ENCODE results near the gene NOL12.
"Not testable (repeated sequence)": the region's sequence is repeated elsewhere in the genome, so short reads cannot be mapped to it uniquely, and the experiment has no call there.

Gene NOL12

GRCh38 chr22:37681001-37681424 is 5.1 kb upstream of the NOL12 start:
- DNase-seq, result no peak

- peak; percentile 53 for DNase-seq
These were observed 4.5 kb upstream of the NOL12 start for GRCh38 chr22:37681556-37682049.

GRCh38 chr22:37684803-37685615 is 1.1 kb upstream of the NOL12 start:
- DNase-seq, result no peak

GRCh38 chr22:37690407-37690806 is 4.3 kb downstream of the NOL12 start:
- DNase-seq, result no peak

GRCh38 chr22:37690901-37691504 is 4.9 kb downstream of the NOL12 start:
- no peak for DNase-seq

- no peak for DNase-seq
These were observed 6.6 kb downstream of the NOL12 start for GRCh38 chr22:37692627-37693285.

- DNase-seq, result not testable (repeated sequence)
These were observed 8.0 kb downstream of the NOL12 start for GRCh38 chr22:37694131-37694530.

- not testable (repeated sequence) for DNase-seq
These were observed 10.1 kb downstream of the NOL12 start for GRCh38 chr22:37696260-37696656.

- peak; percentile 69 for DNase-seq
These were observed 10.8 kb downstream of the NOL12 start, which contains the start of gene TRIOBP for GRCh38 chr22:37696657-37697537. Gene TRIOBP (plus strand): TSS chr22:37697048. CDS start chr22:37701366, 4,318 bp downstream.

- no peak for DNase-seq
These were observed 11.3 kb downstream of the NOL12 start for GRCh38 chr22:37697538-37697835.

- DNase-seq, result no peak
These were observed 15.1 kb downstream of the NOL12 start for GRCh38 chr22:37701141-37701786.

- no peak for DNase-seq
These were observed 17.8 kb downstream of the NOL12 start for GRCh38 chr22:37703906-37704305.

GRCh38 chr22:37704645-37705044 is 18.5 kb downstream of the NOL12 start:
- no peak for DNase-seq

GRCh38 chr22:37705205-37705604 is 19.1 kb downstream of the NOL12 start:
- DNase-seq, result no peak

- no peak for DNase-seq
These were observed 22.7 kb downstream of the NOL12 start for GRCh38 chr22:37708580-37709444.

- no peak for DNase-seq
These were observed 23.3 kb downstream of the NOL12 start for GRCh38 chr22:37709445-37709765.

- no peak for DNase-seq
These were observed 24.5 kb downstream of the NOL12 start for GRCh38 chr22:37710675-37711074.

- no peak for DNase-seq
These were observed 25.3 kb downstream of the NOL12 start for GRCh38 chr22:37711490-37711889.

GRCh38 chr22:37713761-37714160 is 27.6 kb downstream of the NOL12 start:
- DNase-seq, result no peak

GRCh38 chr22:37714634-37715033 is 28.5 kb downstream of the NOL12 start:
- DNase-seq, result no peak

- no peak for DNase-seq
These were observed 29.6 kb downstream of the NOL12 start for GRCh38 chr22:37715760-37716159.
